CD4-positive, alpha-beta T cell (primary cell): Measurements from ENCODE around the gene MAB21L1. TPM values are rescaled to one million over a fixed set of nuclear protein-coding genes. Genes with fewer than 3 reads are reported as not detected.

Experiments used
- ATAC-seq: fragments of 200-7000 bp; cut with Tn5 transposase; one replicate; pipeline ENCODE4 v1.10.0; 2022; ENCODE audit warnings: mild to moderate bottlenecking; ENCODE audit not compliant: poor library complexity
- CTCF ChIA-PET: fragments of 350-600 bp; sonication (Branson Sonifier 250); formaldehyde crosslinking; loops from one replicate; lab custom pipeline; 2021; ENCODE audit warnings: antibody characterized with exemption, inconsistent platforms; lab: Charles Lee
- POLR2A ChIA-PET: fragments of 350-600 bp; sonication (Branson Sonifier 250); formaldehyde crosslinking; loops from one replicate; lab custom pipeline; 2021; ENCODE audit warnings: antibody characterized with exemption, inconsistent platforms; lab: Charles Lee
- DNase-seq, 14 experiments: peaks; one replicate each; pipeline ENCODE4 v3.0.0-alpha.2; 2013 to 2020; ENCODE audit warnings: mixed read lengths in 2 of 14
- H3K27ac ChIP-seq, 2 donors: one replicate each; pipeline versions ENCODE4 v1.5.1 to v1.7.0; 2013; ENCODE audit warnings: low read length in 2 of 2, low read depth in 1 of 2, mild to moderate bottlenecking in 1 of 2
- H3K27me3 ChIP-seq, 2 experiments: 1 replicate in 1 of 2; 2 replicates in 1 of 2; pipeline versions ENCODE4 v1.6.1 to v1.7.0; 2013; ENCODE audit warnings: low read length in 2 of 2, control low read depth in 1 of 2, mild to moderate bottlenecking in 1 of 2, moderate library complexity in 1 of 2; ENCODE audit not compliant: insufficient read depth in 2 of 2, control insufficient read depth in 1 of 2
- H3K36me3 ChIP-seq: one replicate; pipeline ENCODE4 v1.6.1; 2013; ENCODE audit warnings: low read length, control low read depth; ENCODE audit not compliant: insufficient read depth
- H3K4me1 ChIP-seq: one replicate; pipeline ENCODE4 v1.6.1; 2013; ENCODE audit warnings: low read length, control low read depth; ENCODE audit not compliant: insufficient read depth
- H3K4me3 ChIP-seq: one replicate; pipeline ENCODE4 v1.5.1; 2013; ENCODE audit warnings: mild to moderate bottlenecking, low read length, moderate library complexity
- H3K9me3 ChIP-seq, 2 experiments: 1 replicate in 1 of 2; 2 replicates in 1 of 2; pipeline versions ENCODE4 v1.6.1 to v1.7.0; 2013; ENCODE audit warnings: low read length in 2 of 2, mild to moderate bottlenecking in 2 of 2, control low read depth in 1 of 2, moderate library complexity in 1 of 2; ENCODE audit not compliant: control insufficient read depth in 1 of 2, insufficient read depth in 1 of 2
- H3K27ac Mint-ChIP-seq: one replicate; pipeline ENCODE4 v1.8.0; 2020; ENCODE audit warnings: mixed read lengths
- H3K27me3 Mint-ChIP-seq: one replicate; pipeline ENCODE4 v1.8.0; 2021; ENCODE audit warnings: mixed read lengths
- H3K36me3 Mint-ChIP-seq: one replicate; pipeline ENCODE4 v1.8.0; 2021; ENCODE audit warnings: low read depth, mixed read lengths
- H3K4me1 Mint-ChIP-seq: one replicate; pipeline ENCODE4 v1.8.0; 2021; ENCODE audit warnings: low read depth, mixed read lengths
- H3K4me3 Mint-ChIP-seq: one replicate; pipeline ENCODE4 v1.8.0; 2020; ENCODE audit warnings: mild to moderate bottlenecking, mixed read lengths
- H3K9me3 Mint-ChIP-seq: one replicate; pipeline ENCODE4 v1.8.0; 2020; ENCODE audit warnings: mixed read lengths
- CTCF ChIP-seq: fragments of 200-600 bp; IDR thresholded peaks from one replicate; pipeline ENCODE4 v1.8.0; 2022; ENCODE audit warnings: antibody characterized with exemption, mild to moderate bottlenecking
- intact Hi-C, 2 experiments: fragments of 100-400 bp; cut with DNase I in 1 of 2; cut with micrococcal nuclease in 1 of 2; formaldehyde crosslinking; loops; one replicate each; pipeline versions ENCODE4 v1.15.1 to v1.9.0; 2023 to 2025; cut with DNase I, micrococcal nuclease
- total RNA-seq, 174 experiments: library from RNA in 2 of 174; stranded (reverse) in 2 of 174; gene quantifications; one replicate each; pipeline ENCODE4 v1.2.3 and lab custom pipeline; 2021 to 2026

MAB21L1 gene
- total RNA-seq, 2 experiments from 2014 or later = not detected

- H3K4me1 Mint-ChIP-seq = no peaks in the 10 kb centered on the region
- TF ChIP-seq CTCF = no peak
- ATAC-seq = no peak
- intact Hi-C loops = no loop called here
- no peaks in the 10 kb centered on the region for H3K4me1 ChIP-seq
- no peak overlapping the region for H3K27ac ChIP-seq
- no peaks in the 10 kb centered on the region for H3K36me3 ChIP-seq
- no peaks in the 10 kb centered on the region for H3K36me3 Mint-ChIP-seq
- no peaks in the 10 kb centered on the region for H3K27me3 Mint-ChIP-seq
- no peaks in the 10 kb centered on the region for H3K9me3 Mint-ChIP-seq
- no peak for DNase-seq
- POLR2A ChIA-PET = no interaction called here
- H3K27ac Mint-ChIP-seq = no peak overlapping the region
- H3K27me3 ChIP-seq = no peaks in the 10 kb centered on the region
- no peak overlapping the region for H3K4me3 ChIP-seq
- no peaks in the 10 kb centered on the region for H3K9me3 ChIP-seq
- H3K4me3 Mint-ChIP-seq = no peak overlapping the region
- CTCF ChIA-PET = no interaction called here
These were observed 8.9 kb upstream of the MAB21L1 start for GRCh38 chr13:35485424-35485823.

- H3K4me1 Mint-ChIP-seq = no peaks in the 10 kb centered on the region
These were observed 7.9 kb upstream of the MAB21L1 start for GRCh38 chr13:35484384-35484783.

GRCh38 chr13:35483761-35484160 is 7.3 kb upstream of the MAB21L1 start:
- H3K4me3 ChIP-seq = no peak overlapping the region
- no peaks in the 10 kb centered on the region for H3K36me3 ChIP-seq
- H3K27ac ChIP-seq = no peak overlapping the region
- H3K4me1 ChIP-seq = no peaks in the 10 kb centered on the region
- H3K9me3 Mint-ChIP-seq = no peaks in the 10 kb centered on the region
- no peaks in the 10 kb centered on the region for H3K4me1 Mint-ChIP-seq
- H3K27me3 ChIP-seq = peaks cover 6 to 7% of the 10 kb centered on the region in 2 experiments
- ChIA-PET CTCF (no interaction called here), POLR2A (no interaction called here)
- intact Hi-C loops = no loop called here
- ATAC-seq = no peak
- H3K4me3 Mint-ChIP-seq = no peak overlapping the region
- peaks cover 0 to 2% of the 10 kb centered on the region in 2 experiments for H3K9me3 ChIP-seq
- H3K27ac Mint-ChIP-seq = no peak overlapping the region
- no peaks in the 10 kb centered on the region for H3K36me3 Mint-ChIP-seq
- TF ChIP-seq CTCF = no peak
- DNase-seq = no peak
- H3K27me3 Mint-ChIP-seq = peaks cover 10% of the 10 kb centered on the region

More at GRCh38 chr13:35484384-35484783, 7.9 kb upstream of the MAB21L1 start:
- intact Hi-C loops = no loop called here
- no peaks in the 10 kb centered on the region for H3K36me3 Mint-ChIP-seq
- no peak overlapping the region for H3K4me3 Mint-ChIP-seq
- H3K27me3 Mint-ChIP-seq = peaks cover 4% of the 10 kb centered on the region
- ChIA-PET CTCF (no interaction called here), POLR2A (no interaction called here)
- no peaks in the 10 kb centered on the region for H3K9me3 Mint-ChIP-seq
- H3K9me3 ChIP-seq = no peaks in the 10 kb centered on the region
- ATAC-seq (no peak), DNase-seq (no peak)
- H3K27ac Mint-ChIP-seq = no peak overlapping the region
- TF ChIP-seq CTCF = no peak
- no peaks in the 10 kb centered on the region for H3K36me3 ChIP-seq
- peaks cover 0 to under 1% of the 10 kb centered on the region in 2 experiments for H3K27me3 ChIP-seq
- H3K4me1 ChIP-seq = no peaks in the 10 kb centered on the region
- no peak overlapping the region for H3K27ac ChIP-seq
- no peak overlapping the region for H3K4me3 ChIP-seq
